ENCODE data around the gene CLEC10A. TPM values are rescaled to one million over a fixed set of nuclear protein-coding genes. Genes with fewer than 3 reads are reported as not detected.
"Not testable (repeated sequence)": the region's sequence is repeated elsewhere in the genome, so short reads cannot be mapped to it uniquely, and the experiment has no call there.

Gene CLEC10A
- total RNA-seq, 1 donor from 2014 or later: 1.6 TPM

- H3K27me3 ChIP-seq (ENCODE audit: control insufficient read depth in 3 of 3, insufficient read depth in 3 of 3, low read length in 3 of 3): peaks cover 0 to 8% (median 4%) of the 10 kb centered on the region in 3 donors
- no peaks in the 10 kb centered on the region for H3K36me3 ChIP-seq (ENCODE audit: control insufficient read depth in 3 of 3, insufficient read depth in 3 of 3, low read length in 3 of 3)
- no peak overlapping the region for H3K4me3 ChIP-seq (ENCODE audit: low read length in 3 of 3)
- peak overlapping the region in 1 of 3 donors; percentile 16 for H3K9ac ChIP-seq (ENCODE audit: low read depth in 1 of 3, low read length in 3 of 3)
- H3K9me3 ChIP-seq (ENCODE audit: control insufficient read depth in 3 of 3, low read length in 3 of 3): no peaks in the 10 kb centered on the region
- H3K27ac ChIP-seq (ENCODE audit: low read depth, low read length): no peak overlapping the region
- no peaks in the 10 kb centered on the region for H3K4me1 ChIP-seq (ENCODE audit: control insufficient read depth in 3 of 3, insufficient read depth in 3 of 3, low read length in 3 of 3)
Observed at GRCh38 chr17:7058831-7059447, 21.1 kb downstream of the CLEC10A start.

GRCh38 chr17:7056386-7056785, 23.7 kb downstream of the CLEC10A start:
- Histone ChIP-seq H3K9me3 (ENCODE audit: control insufficient read depth in 3 of 3, low read length in 3 of 3) (no peaks in the 10 kb centered on the region), H3K36me3 (ENCODE audit: control insufficient read depth in 3 of 3, insufficient read depth in 3 of 3, low read length in 3 of 3) (no peaks in the 10 kb centered on the region), H3K4me3 (ENCODE audit: low read length in 3 of 3) (no peak overlapping the region), H3K27ac (ENCODE audit: low read depth, low read length) (no peak overlapping the region), H3K4me1 (ENCODE audit: control insufficient read depth in 3 of 3, insufficient read depth in 3 of 3, low read length in 3 of 3) (peaks cover 0 to 2% (median 0%) of the 10 kb centered on the region in 3 donors), H3K9ac (ENCODE audit: low read depth in 1 of 3, low read length in 3 of 3) (no peak overlapping the region), H3K27me3 (ENCODE audit: control insufficient read depth in 3 of 3, insufficient read depth in 3 of 3, low read length in 3 of 3) (peaks cover 0 to 4% (median 2%) of the 10 kb centered on the region in 3 donors)

GRCh38 chr17:7050583-7050982, 29.5 kb downstream of the CLEC10A start:
- H3K9me3 ChIP-seq (ENCODE audit: control insufficient read depth in 3 of 3, low read length in 3 of 3); H3K4me1 ChIP-seq (ENCODE audit: control insufficient read depth in 3 of 3, insufficient read depth in 3 of 3, low read length in 3 of 3); H3K4me3 ChIP-seq (ENCODE audit: low read length in 3 of 3); H3K27ac ChIP-seq (ENCODE audit: low read depth, low read length); H3K9ac ChIP-seq (ENCODE audit: low read depth in 1 of 3, low read length in 3 of 3); H3K36me3 ChIP-seq (ENCODE audit: control insufficient read depth in 3 of 3, insufficient read depth in 3 of 3, low read length in 3 of 3): not testable (repeated sequence)
- H3K27me3 ChIP-seq (ENCODE audit: control insufficient read depth in 3 of 3, insufficient read depth in 3 of 3, low read length in 3 of 3): peaks cover 3 to 12% (median 4%) of the 10 kb centered on the region in 3 donors

GRCh38 chr17:7048968-7049367, 31.1 kb downstream of the CLEC10A start:
- no peaks in the 10 kb centered on the region for H3K9me3 ChIP-seq (ENCODE audit: control insufficient read depth in 3 of 3, low read length in 3 of 3)
- no peaks in the 10 kb centered on the region for H3K36me3 ChIP-seq (ENCODE audit: control insufficient read depth in 3 of 3, insufficient read depth in 3 of 3, low read length in 3 of 3)
- H3K9ac ChIP-seq (ENCODE audit: low read depth in 1 of 3, low read length in 3 of 3): no peak overlapping the region
- peaks cover 6 to 15% (median 7%) of the 10 kb centered on the region in 3 donors for H3K27me3 ChIP-seq (ENCODE audit: control insufficient read depth in 3 of 3, insufficient read depth in 3 of 3, low read length in 3 of 3)
- H3K4me3 ChIP-seq (ENCODE audit: low read length in 3 of 3): no peak overlapping the region
- no peak overlapping the region for H3K27ac ChIP-seq (ENCODE audit: low read depth, low read length)
- H3K4me1 ChIP-seq (ENCODE audit: control insufficient read depth in 3 of 3, insufficient read depth in 3 of 3, low read length in 3 of 3): peaks cover 7 to 9% (median 8%) of the 10 kb centered on the region in 3 donors

DNA sequence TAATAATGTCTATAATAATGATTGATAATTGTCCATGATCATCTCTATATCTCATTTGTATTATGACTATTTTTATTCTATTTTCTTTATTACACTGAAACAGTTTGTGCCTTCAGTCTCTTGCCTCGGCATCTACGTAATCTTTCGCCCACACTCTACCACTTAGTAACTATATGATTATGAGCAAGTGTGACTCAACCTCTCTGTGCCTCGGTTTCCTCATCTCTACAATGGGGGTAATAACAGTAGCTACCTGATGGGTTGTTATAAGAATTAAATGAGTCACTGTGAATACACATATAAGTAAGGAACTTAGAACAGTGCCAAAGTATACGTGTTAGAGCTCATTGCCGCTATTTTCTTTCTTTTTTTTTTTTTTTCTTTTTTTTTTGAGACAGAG, 32.5 kb downstream of the CLEC10A start:
- H3K27me3 ChIP-seq (ENCODE audit: control insufficient read depth in 3 of 3, insufficient read depth in 3 of 3, low read length in 3 of 3): peaks cover 20 to 29% (median 21%) of the 10 kb centered on the region in 3 donors

DNA sequence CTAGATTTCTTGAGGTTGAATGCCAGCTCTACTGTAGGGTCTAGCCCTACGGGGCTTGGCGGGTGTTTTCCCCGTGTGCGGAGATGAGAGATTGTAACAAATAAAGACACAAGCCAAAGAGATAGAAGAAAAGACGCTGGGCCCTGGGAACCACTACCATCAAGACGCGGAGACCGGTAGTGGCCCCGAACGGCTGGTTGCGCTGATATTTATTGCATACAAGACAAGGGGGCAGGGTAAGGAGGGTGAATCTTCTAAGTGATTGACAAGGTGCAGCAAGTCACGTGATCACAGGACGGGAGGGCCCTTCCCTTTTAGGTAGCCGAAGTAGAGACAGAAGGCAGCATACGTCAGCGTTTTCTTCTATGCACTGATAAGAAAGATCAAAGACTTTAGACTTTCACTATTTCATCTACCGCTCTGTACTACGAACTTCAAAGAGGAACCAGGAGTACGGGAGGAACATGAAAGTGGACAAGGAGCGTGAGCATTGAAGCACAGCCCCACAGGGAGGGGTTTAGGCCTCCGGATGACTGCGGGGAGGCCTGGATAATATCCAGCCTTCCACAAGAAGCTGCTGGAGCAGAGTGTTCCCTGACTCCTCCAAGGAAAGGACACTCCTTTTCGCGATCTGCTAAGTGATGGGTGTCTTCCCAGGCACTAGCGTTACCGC, 33.2 kb downstream of the CLEC10A start:
- Histone ChIP-seq H3K27me3 (ENCODE audit: control insufficient read depth in 3 of 3, insufficient read depth in 3 of 3, low read length in 3 of 3) (peaks cover 20 to 34% (median 28%) of the 10 kb centered on the region in 3 donors), H3K4me1 (ENCODE audit: control insufficient read depth in 3 of 3, insufficient read depth in 3 of 3, low read length in 3 of 3) (peaks cover 13 to 20% (median 15%) of the 10 kb centered on the region in 3 donors), H3K4me3 (ENCODE audit: low read length in 3 of 3) (peak overlapping the region; percentile 19 to 52 (median 29))
- H3K36me3 ChIP-seq (ENCODE audit: control insufficient read depth in 3 of 3, insufficient read depth in 3 of 3, low read length in 3 of 3); H3K9me3 ChIP-seq (ENCODE audit: control insufficient read depth in 3 of 3, low read length in 3 of 3); H3K27ac ChIP-seq (ENCODE audit: low read depth, low read length); H3K9ac ChIP-seq (ENCODE audit: low read depth in 1 of 3, low read length in 3 of 3): not testable (repeated sequence)

More for the DNA sequence above, 32.5 kb downstream of the CLEC10A start:
- no peak overlapping the region for H3K9ac ChIP-seq (ENCODE audit: low read depth in 1 of 3, low read length in 3 of 3)
- H3K27ac ChIP-seq (ENCODE audit: low read depth, low read length): no peak overlapping the region
- H3K4me3 ChIP-seq (ENCODE audit: low read length in 3 of 3): no peak overlapping the region
- peaks cover 13 to 20% (median 17%) of the 10 kb centered on the region in 3 donors for H3K4me1 ChIP-seq (ENCODE audit: control insufficient read depth in 3 of 3, insufficient read depth in 3 of 3, low read length in 3 of 3)
- no peaks in the 10 kb centered on the region for H3K9me3 ChIP-seq (ENCODE audit: control insufficient read depth in 3 of 3, low read length in 3 of 3)
- no peaks in the 10 kb centered on the region for H3K36me3 ChIP-seq (ENCODE audit: control insufficient read depth in 3 of 3, insufficient read depth in 3 of 3, low read length in 3 of 3)

- Histone ChIP-seq H3K27me3 (ENCODE audit: control insufficient read depth in 3 of 3, insufficient read depth in 3 of 3, low read length in 3 of 3) (peaks cover 20 to 34% (median 31%) of the 10 kb centered on the region in 3 donors), H3K4me1 (ENCODE audit: control insufficient read depth in 3 of 3, insufficient read depth in 3 of 3, low read length in 3 of 3) (peaks cover 13 to 20% (median 15%) of the 10 kb centered on the region in 3 donors), H3K27ac (ENCODE audit: low read depth, low read length) (no peak overlapping the region), H3K9ac (ENCODE audit: low read depth in 1 of 3, low read length in 3 of 3) (peak overlapping the region in 2 of 3 donors; percentile 16 to 52), H3K4me3 (ENCODE audit: low read length in 3 of 3) (peak overlapping the region in 2 of 3 donors; percentile 19 to 52), H3K36me3 (ENCODE audit: control insufficient read depth in 3 of 3, insufficient read depth in 3 of 3, low read length in 3 of 3) (no peaks in the 10 kb centered on the region), H3K9me3 (ENCODE audit: control insufficient read depth in 3 of 3, low read length in 3 of 3) (no peaks in the 10 kb centered on the region)
Observed at GRCh38 chr17:7046127-7046724, 33.8 kb downstream of the CLEC10A start.

GRCh38 chr17:7045492-7046126, 34.4 kb downstream of the CLEC10A start:
- no peak overlapping the region for H3K9ac ChIP-seq (ENCODE audit: low read depth in 1 of 3, low read length in 3 of 3)
- peaks cover 20 to 31% (median 31%) of the 10 kb centered on the region in 3 donors for H3K27me3 ChIP-seq (ENCODE audit: control insufficient read depth in 3 of 3, insufficient read depth in 3 of 3, low read length in 3 of 3)
- H3K27ac ChIP-seq (ENCODE audit: low read depth, low read length): no peak overlapping the region
- no peak overlapping the region for H3K4me3 ChIP-seq (ENCODE audit: low read length in 3 of 3)
- peaks cover 13 to 20% (median 15%) of the 10 kb centered on the region in 3 donors for H3K4me1 ChIP-seq (ENCODE audit: control insufficient read depth in 3 of 3, insufficient read depth in 3 of 3, low read length in 3 of 3)
- H3K36me3 ChIP-seq (ENCODE audit: control insufficient read depth in 3 of 3, insufficient read depth in 3 of 3, low read length in 3 of 3): no peaks in the 10 kb centered on the region
- no peaks in the 10 kb centered on the region for H3K9me3 ChIP-seq (ENCODE audit: control insufficient read depth in 3 of 3, low read length in 3 of 3)

- Histone ChIP-seq H3K9me3 (ENCODE audit: control insufficient read depth in 3 of 3, low read length in 3 of 3) (no peaks in the 10 kb centered on the region), H3K9ac (ENCODE audit: low read depth in 1 of 3, low read length in 3 of 3) (peak within 1 kb of the TSS in 2 of 3 donors; percentile 38 to 68), H3K4me1 (ENCODE audit: control insufficient read depth in 3 of 3, insufficient read depth in 3 of 3, low read length in 3 of 3) (peaks cover 13 to 20% (median 15%) of the 10 kb centered on the region in 3 donors), H3K27me3 (ENCODE audit: control insufficient read depth in 3 of 3, insufficient read depth in 3 of 3, low read length in 3 of 3) (peaks cover 20 to 31% (median 27%) of the 10 kb centered on the region in 3 donors), H3K36me3 (ENCODE audit: control insufficient read depth in 3 of 3, insufficient read depth in 3 of 3, low read length in 3 of 3) (no peaks in the 10 kb centered on the region), H3K27ac (ENCODE audit: low read depth, low read length) (no peak within 1 kb of the TSS), H3K4me3 (ENCODE audit: low read length in 3 of 3) (peak within 1 kb of the TSS; percentile 24 to 70 (median 54))
Observed at GRCh38 chr17:7043497-7044198, 36.4 kb downstream of the CLEC10A start, which contains the start of gene SLC16A11. TSS of gene SLC16A11 (minus strand) at chr17:7044092. CDS start at chr17:7043513, 579 bp downstream.

Data from skeletal muscle tissue (tissue), 4 donors.